SH-SY5Y (cell line): ENCODE data around the gene PTHLH.

Experiments used
- GATA2 ChIP-seq: IDR thresholded peaks from 2 replicates; pipeline ENCODE4 v1.6.1; 2011; ENCODE audit warnings: mild to moderate bottlenecking, low read depth, low read length
- GATA3 ChIP-seq: IDR thresholded peaks from 2 replicates; pipeline ENCODE4 v1.6.1; 2011; ENCODE audit warnings: low read depth, mild to moderate bottlenecking, low read length, moderate library complexity

- TF ChIP-seq GATA3 (no peak), GATA2 (no peak)
These were observed 927 bp downstream of the PTHLH start for GRCh38 chr12:27971606-27972005.
